IMR-90 (cell line): ENCODE measurements around the gene TEAD2. TPM values are rescaled to one million over a fixed set of nuclear protein-coding genes. Genes with fewer than 3 reads are reported as not detected.

Source experiments
- ATAC-seq: fragments of 200-7000 bp; cut with Tn5 transposase; 2 replicates; pipeline ENCODE4 v1.9.1; 2020; ENCODE audit warnings: low read depth, mild to moderate bottlenecking, moderate library complexity
- BruUV-seq: library from RNA; stranded (reverse); fragments of 400-500 nt; replicated peaks from 2 replicates; lab custom pipeline; 2021; lab: Mats Ljungman, UMichigan
- CTCF ChIA-PET: fragments of 300-600 bp; formaldehyde crosslinking; extraction: SDS; loops from one replicate; lab custom pipeline; 2021; ENCODE audit warnings: antibody characterized with exemption; lab: Yijun Ruan, JAX
- POLR2A ChIA-PET: fragments of 300-600 bp; sonication (Branson Sonifier 250); formaldehyde crosslinking; loops from one replicate; lab custom pipeline; 2022; ENCODE audit warnings: antibody characterized with exemption; ENCODE audit not compliant: unreplicated experiment; lab: Charles Lee
- DNase-seq: peaks from one replicate; pipeline ENCODE4 v3.0.0; 2013
- H2AFZ ChIP-seq: replicated peaks from 2 replicates; pipeline ENCODE3; 2013; ENCODE audit warnings: low read length, mild to moderate bottlenecking; ENCODE audit not compliant: poor library complexity
- H2AK5ac ChIP-seq: 2 replicates; pipeline ENCODE4 v1.6.1; 2013; ENCODE audit warnings: low read depth, low read length, inconsistent platforms
- H2AK9ac ChIP-seq: replicated peaks from 2 replicates; pipeline ENCODE3; 2013; ENCODE audit warnings: mild to moderate bottlenecking, low read depth, low read length, moderate library complexity; ENCODE audit not compliant: poor library complexity
- H2BK120ac ChIP-seq: 2 replicates; pipeline ENCODE4 v1.6.1; 2013; ENCODE audit warnings: low read depth, low read length, inconsistent platforms
- H2BK15ac ChIP-seq: 3 replicates; pipeline ENCODE4 v1.6.1; 2013; ENCODE audit warnings: low read depth, low read length, inconsistent platforms
- H2BK20ac ChIP-seq: 2 replicates; pipeline ENCODE4 v1.6.1; 2013; ENCODE audit warnings: low read depth, mild to moderate bottlenecking, inconsistent platforms, low read length, moderate library complexity
- H2BK5ac ChIP-seq: 2 replicates; pipeline ENCODE4 v1.6.1; 2013; ENCODE audit warnings: mild to moderate bottlenecking, low read depth, low read length, inconsistent platforms; ENCODE audit not compliant: poor library complexity, severe bottlenecking
- H3K14ac ChIP-seq: replicated peaks from 2 replicates; pipeline ENCODE4 v1.6.1; 2013; ENCODE audit warnings: low read depth, low read length, inconsistent platforms
- H3K18ac ChIP-seq: 2 replicates; pipeline ENCODE4 v1.6.1; 2013; ENCODE audit warnings: low read depth, low read length, control low read depth
- H3K23ac ChIP-seq: 2 replicates; pipeline ENCODE4 v1.6.1; 2013; ENCODE audit warnings: low read depth, low read length, inconsistent platforms
- H3K27ac ChIP-seq: 2 replicates; pipeline ENCODE4 v1.5.1; 2013; ENCODE audit warnings: mild to moderate bottlenecking, control low read depth, low read length; ENCODE audit not compliant: insufficient read depth
- H3K27me3 ChIP-seq: 2 replicates; pipeline ENCODE4 v1.6.1; 2013; ENCODE audit warnings: low read length; ENCODE audit not compliant: control insufficient read depth, insufficient read depth
- H3K36me3 ChIP-seq: 2 replicates; pipeline ENCODE4 v1.6.1; 2013; ENCODE audit warnings: low read length, mixed read lengths; ENCODE audit not compliant: control insufficient read depth, insufficient read depth
- H3K4ac ChIP-seq: 2 replicates; pipeline ENCODE4 v1.6.1; 2013; ENCODE audit warnings: low read depth, low read length, inconsistent platforms
- H3K4me1 ChIP-seq: 2 replicates; pipeline ENCODE4 v1.6.1; 2013; ENCODE audit warnings: low read length, mixed read lengths; ENCODE audit not compliant: control insufficient read depth, insufficient read depth
- H3K4me2 ChIP-seq: 2 replicates; pipeline ENCODE4 v1.6.1; 2013; ENCODE audit warnings: low read depth, mild to moderate bottlenecking, control low read depth, low read length, moderate library complexity
- H3K4me3 ChIP-seq: 2 replicates; pipeline ENCODE4 v1.5.1; 2013; ENCODE audit warnings: low read depth, mild to moderate bottlenecking, control low read depth, low read length, moderate library complexity; ENCODE audit not compliant: insufficient read depth
- H3K56ac ChIP-seq: 2 replicates; pipeline ENCODE4 v1.6.1; 2013; ENCODE audit warnings: low read length, inconsistent platforms; ENCODE audit not compliant: insufficient read depth; ENCODE audit errors: extremely low read depth
- H3K79me1 ChIP-seq, 2 experiments: 2 replicates each; pipeline ENCODE4 v1.6.1; 2013; ENCODE audit warnings: low read length in 2 of 2, inconsistent platforms in 1 of 2, low read depth in 1 of 2
- H3K9ac ChIP-seq: 2 replicates; pipeline ENCODE4 v1.6.1; 2013; ENCODE audit warnings: low read depth, low read length, control low read depth
- H3K9me1 ChIP-seq: 2 replicates; pipeline ENCODE4 v1.6.1; 2013; ENCODE audit warnings: low read length, inconsistent platforms; ENCODE audit not compliant: insufficient read depth
- H3K9me3 ChIP-seq: 2 replicates; pipeline ENCODE4 v1.6.1; 2013; ENCODE audit warnings: low read length; ENCODE audit not compliant: control insufficient read depth, insufficient read depth
- H4K20me1 ChIP-seq: 2 replicates; pipeline ENCODE4 v1.6.1; 2013; ENCODE audit warnings: low read length, inconsistent platforms; ENCODE audit not compliant: insufficient read depth
- H4K5ac ChIP-seq: 2 replicates; pipeline ENCODE4 v1.6.1; 2013; ENCODE audit warnings: mild to moderate bottlenecking, low read depth, low read length, control low read depth
- H4K8ac ChIP-seq, 2 experiments: 2 replicates each; pipeline ENCODE4 v1.6.1; 2013; ENCODE audit warnings: low read depth in 2 of 2, low read length in 2 of 2, control low read depth in 1 of 2, inconsistent platforms in 1 of 2
- H4K91ac ChIP-seq: 2 replicates; pipeline ENCODE4 v1.6.1; 2013; ENCODE audit warnings: low read depth, low read length, inconsistent platforms; ENCODE audit not compliant: insufficient read depth
- CEBPB ChIP-seq: IDR thresholded peaks from 2 replicates; pipeline ENCODE4 v1.6.1; 2012; ENCODE audit warnings: low read depth, low read length, improper control_type of control experiment
- MAFK ChIP-seq: IDR thresholded peaks from 2 replicates; pipeline ENCODE4 v1.6.1; 2012; ENCODE audit warnings: low read depth, low read length, improper control_type of control experiment
- WGBS, 2 experiments: methylation state at CpG; one replicate each; pipeline versions ENCODE4 v1.1.5 to v1.1.7; 2013; ENCODE audit warnings: missing lambda C conversion rate in 2 of 2; ENCODE audit not compliant: insufficient read length in 1 of 2; ENCODE audit errors: extremely low coverage in 2 of 2; 5-methylcytosine and 5-hydroxymethylcytosine counted together
- dilution Hi-C: fragments of 300-500 bp; cut with HindIII; formaldehyde crosslinking; loops from one replicate; pipeline ENCODE4 v1.14.3; 2018; ENCODE audit warnings: low sequenced_read_pairs; ENCODE audit not compliant: unreplicated experiment
- in situ Hi-C: fragments of 300-500 bp; cut with MboI; formaldehyde crosslinking; loops from 3 replicates; pipeline ENCODE4 v1.14.3; 2019; ENCODE audit warnings: low sequenced_read_pairs, inconsistent platforms, mixed read lengths
- intact Hi-C: fragments of 100-400 bp; cut with micrococcal nuclease; formaldehyde crosslinking; loops from 2 replicates; pipeline ENCODE4 v1.10.0; 2022
- polyA plus RNA-seq, 3 experiments: library from polyadenylated mRNA; depleted of rRNA; stranded (reverse); fragments of >200 nt; gene quantifications; 2 replicates each; pipeline ENCODE4 v1.2.3, GENCODE V29; 2012; ENCODE audit warnings: low replicate concordance in 1 of 3
- total RNA-seq: library from RNA; depleted of rRNA; stranded (reverse); fragments of >200 nt; gene quantifications from 2 replicates; pipeline ENCODE4 v1.2.3, GENCODE V29; 2012
- TF ChIP-seq, protein P1 (sequence below): conservative IDR thresholded peaks from 2 replicates; pipeline ENCODE4 v1.5.1; 2012; ENCODE audit warnings: mild to moderate bottlenecking, low read depth, low read length, improper control_type of control experiment

TEAD2 gene
- total and polyA plus RNA-seq, 2 of the 4 experiments (the other 2 are of a cell fraction) = 30.8 to 33.6 TPM

DNA sequence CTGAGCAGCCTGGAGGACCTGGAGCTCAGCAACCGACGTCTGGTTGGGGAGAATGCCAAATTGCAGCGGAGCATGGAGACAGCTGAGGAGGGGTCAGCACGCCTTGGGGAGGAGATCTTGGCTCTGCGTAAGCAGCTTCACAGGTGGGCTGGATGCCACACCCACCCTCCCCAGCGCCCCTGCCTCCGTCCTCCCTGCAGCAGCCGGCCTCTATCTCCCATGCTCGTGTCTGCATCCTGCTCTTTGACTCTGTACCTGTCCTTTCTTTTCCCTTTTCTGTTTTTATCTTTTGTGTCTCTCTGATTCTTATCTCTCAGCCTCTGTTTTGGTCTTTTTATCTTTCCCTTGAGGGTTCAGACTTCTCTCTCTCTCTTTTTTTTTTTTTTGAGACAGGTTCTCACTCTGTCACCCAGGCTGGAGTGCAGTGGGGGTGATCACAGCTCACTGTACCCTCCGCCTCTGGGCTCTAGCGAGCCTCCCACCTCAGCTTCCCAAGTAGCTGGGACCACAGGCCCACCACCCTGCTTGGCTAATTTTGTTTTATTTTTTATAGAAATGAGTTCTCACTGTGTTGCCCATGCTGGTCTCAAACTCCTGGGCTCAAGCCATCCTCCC lies 35.9 kb upstream of the TEAD2 start:
- H3K36me3 ChIP-seq = no peaks in the 10 kb centered on the region
- H2BK5ac ChIP-seq = no peak overlapping the region
- H2AFZ ChIP-seq = no peak overlapping the region
- CTCF ChIA-PET = no interaction called here
- H3K4me1 ChIP-seq = no peaks in the 10 kb centered on the region
- H3K56ac ChIP-seq = no peak overlapping the region
- no peak overlapping the region for H2BK20ac ChIP-seq
- dilution Hi-C loops (no loop called here), intact Hi-C loops (no loop called here), in situ Hi-C loops (loop anchor here (10.0 kb wide), 1 partner anchor 47 kb away; the partner anchor contains the start of gene SLC17A7)
- H3K23ac ChIP-seq = no peak overlapping the region
- no peak overlapping the region for H2AK9ac ChIP-seq
- no peak overlapping the region for H3K4me2 ChIP-seq
- no peaks in the 10 kb centered on the region for H3K9me1 ChIP-seq
- H2BK120ac ChIP-seq = no peak overlapping the region
- H3K9ac ChIP-seq = no peak overlapping the region
- peaks cover 64% of the 10 kb centered on the region for H3K27me3 ChIP-seq
- TF ChIP-seq, protein P1, sequence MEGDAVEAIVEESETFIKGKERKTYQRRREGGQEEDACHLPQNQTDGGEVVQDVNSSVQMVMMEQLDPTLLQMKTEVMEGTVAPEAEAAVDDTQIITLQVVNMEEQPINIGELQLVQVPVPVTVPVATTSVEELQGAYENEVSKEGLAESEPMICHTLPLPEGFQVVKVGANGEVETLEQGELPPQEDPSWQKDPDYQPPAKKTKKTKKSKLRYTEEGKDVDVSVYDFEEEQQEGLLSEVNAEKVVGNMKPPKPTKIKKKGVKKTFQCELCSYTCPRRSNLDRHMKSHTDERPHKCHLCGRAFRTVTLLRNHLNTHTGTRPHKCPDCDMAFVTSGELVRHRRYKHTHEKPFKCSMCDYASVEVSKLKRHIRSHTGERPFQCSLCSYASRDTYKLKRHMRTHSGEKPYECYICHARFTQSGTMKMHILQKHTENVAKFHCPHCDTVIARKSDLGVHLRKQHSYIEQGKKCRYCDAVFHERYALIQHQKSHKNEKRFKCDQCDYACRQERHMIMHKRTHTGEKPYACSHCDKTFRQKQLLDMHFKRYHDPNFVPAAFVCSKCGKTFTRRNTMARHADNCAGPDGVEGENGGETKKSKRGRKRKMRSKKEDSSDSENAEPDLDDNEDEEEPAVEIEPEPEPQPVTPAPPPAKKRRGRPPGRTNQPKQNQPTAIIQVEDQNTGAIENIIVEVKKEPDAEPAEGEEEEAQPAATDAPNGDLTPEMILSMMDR = no peak
- TF ChIP-seq CEBPB (no peak), MAFK (no peak)
- no peaks in the 10 kb centered on the region for H3K79me1 ChIP-seq
- H4K20me1 ChIP-seq = no peaks in the 10 kb centered on the region
- POLR2A ChIA-PET = no interaction called here
- no peak overlapping the region for H3K27ac ChIP-seq
- H4K5ac ChIP-seq = no peak overlapping the region
- no peak overlapping the region for H3K18ac ChIP-seq
- no peak overlapping the region for H3K4me3 ChIP-seq
- no peak for DNase-seq
- H4K91ac ChIP-seq = no peak overlapping the region
- H3K14ac ChIP-seq = no peak overlapping the region
- H4K8ac ChIP-seq = no peak overlapping the region
- WGBS, 2 experiments = no CpG with 5 or more reads among the region's 11 CpGs
- H2AK5ac ChIP-seq = no peak overlapping the region
- H3K9me3 ChIP-seq = no peaks in the 10 kb centered on the region
- H3K4ac ChIP-seq = no peak overlapping the region
- no peak overlapping the region for H2BK15ac ChIP-seq
- no TSS peak for BruUV-seq
- no peak for ATAC-seq
